ENCODE data around the gene SCAMP4.

Gene SCAMP4

DNA sequence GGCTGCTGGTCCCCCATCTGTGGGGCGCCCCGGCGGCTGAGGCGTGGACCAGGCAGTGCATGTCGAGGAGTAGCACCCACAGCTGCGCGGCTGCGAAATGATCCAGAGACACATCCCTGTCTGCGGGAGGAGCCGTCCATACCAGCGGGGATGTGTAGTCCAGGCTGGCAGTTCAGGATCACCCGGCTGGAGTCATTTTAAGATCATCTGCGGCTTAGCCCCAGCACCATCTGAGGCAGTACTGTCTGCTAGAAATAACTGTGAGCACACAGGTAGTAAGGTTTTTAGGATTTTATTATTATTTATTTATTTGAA is 3.1 kb downstream of the SCAMP4 start:
- Histone ChIP-seq H3K36me3 (ENCODE audit: control insufficient read depth in 1 of 2, insufficient read depth in 2 of 2, low read depth in 1 of 2, low read length in 2 of 2) (peaks cover 7 to 44% of the 10 kb centered on the region in 2 experiments), H3K79me1 (replicated peaks; ENCODE audit: low read length, poor library complexity, severe bottlenecking) (peaks cover 6% of the 10 kb centered on the region), H3K9me3 (ENCODE audit: control insufficient read depth, low read length) (no peaks in the 10 kb centered on the region), H3K18ac (ENCODE audit: low read depth in 1 of 2, low read length in 2 of 2) (no peak overlapping the region), H2BK120ac (ENCODE audit: low read depth, low read length) (no peak overlapping the region), H3K4me3 (ENCODE audit: insufficient read depth in 1 of 2, low read depth in 1 of 2, low read length in 2 of 2) (no peak overlapping the region), H3K4me1 (ENCODE audit: control insufficient read depth, insufficient read depth, low read depth, low read length) (peaks cover 34% of the 10 kb centered on the region), H3K4me2 (ENCODE audit: low read length, poor library complexity, severe bottlenecking) (no peak overlapping the region), H3K27ac (ENCODE audit: low read length, poor library complexity, severe bottlenecking) (no peak overlapping the region), H3K14ac (ENCODE audit: low read length in 2 of 2) (no peak overlapping the region), H2BK12ac (ENCODE audit: low read length in 2 of 2) (no peak overlapping the region), H2AK5ac (ENCODE audit: low read length, severe bottlenecking) (no peak overlapping the region), H3K9ac (ENCODE audit: low read length) (no peak overlapping the region), H3K23ac (ENCODE audit: low read length in 2 of 2) (no peak overlapping the region), H2BK5ac (ENCODE audit: low read depth, low read length, poor library complexity, severe bottlenecking) (no peak overlapping the region), H4K8ac (ENCODE audit: low read length) (no peak overlapping the region), H3K4ac (ENCODE audit: low read depth in 1 of 2, low read length in 2 of 2) (no peak overlapping the region), H2AFZ (ENCODE audit: low read depth, low read length) (no peak overlapping the region), H3K27me3 (ENCODE audit: control insufficient read depth in 1 of 2, insufficient read depth in 1 of 2, low read length in 2 of 2) (no peaks in the 10 kb centered on the region), H4K91ac (ENCODE audit: low read length) (no peak overlapping the region), H2BK15ac (ENCODE audit: low read depth, poor library complexity, severe bottlenecking) (no peak overlapping the region)
- no peak for DNase-seq
- 96% methylated on average over 13 of the region's 13 CpGs for WGBS

DNA sequence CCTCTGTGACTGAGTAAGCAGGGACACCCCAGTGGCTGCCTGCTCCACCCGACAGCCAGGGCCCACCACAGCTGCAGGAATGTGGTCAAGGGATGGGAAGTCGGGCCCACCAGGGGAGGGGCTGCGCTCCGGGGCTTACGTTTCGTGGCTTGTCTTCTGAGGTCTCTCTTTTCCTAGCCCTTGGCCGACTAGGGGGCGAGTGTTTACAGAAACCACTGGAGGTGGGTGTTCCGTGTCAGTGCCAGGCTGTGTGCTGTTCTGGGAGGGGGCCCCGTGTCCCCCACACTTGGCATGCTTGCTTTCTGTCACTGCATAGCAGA is 4.5 kb downstream of the SCAMP4 start:
- Histone ChIP-seq H4K8ac (ENCODE audit: low read length) (no peak overlapping the region), H3K4me3 (ENCODE audit: insufficient read depth in 1 of 2, low read depth in 1 of 2, low read length in 2 of 2) (no peak overlapping the region), H2BK15ac (ENCODE audit: low read depth, poor library complexity, severe bottlenecking) (no peak overlapping the region), H3K14ac (ENCODE audit: low read length in 2 of 2) (no peak overlapping the region), H3K79me1 (replicated peaks; ENCODE audit: low read length, poor library complexity, severe bottlenecking) (peaks cover 18% of the 10 kb centered on the region), H2BK5ac (ENCODE audit: low read depth, low read length, poor library complexity, severe bottlenecking) (no peak overlapping the region), H4K91ac (ENCODE audit: low read length) (no peak overlapping the region), H3K9me3 (ENCODE audit: control insufficient read depth, low read length) (no peaks in the 10 kb centered on the region), H3K27me3 (ENCODE audit: control insufficient read depth in 1 of 2, insufficient read depth in 1 of 2, low read length in 2 of 2) (no peaks in the 10 kb centered on the region), H2AK5ac (ENCODE audit: low read length, severe bottlenecking) (no peak overlapping the region), H2BK120ac (ENCODE audit: low read depth, low read length) (no peak overlapping the region), H3K36me3 (ENCODE audit: control insufficient read depth in 1 of 2, insufficient read depth in 2 of 2, low read depth in 1 of 2, low read length in 2 of 2) (peaks cover 14 to 58% of the 10 kb centered on the region in 2 experiments), H2BK12ac (ENCODE audit: low read length in 2 of 2) (no peak overlapping the region), H3K4me1 (ENCODE audit: control insufficient read depth, insufficient read depth, low read depth, low read length) (peaks cover 41% of the 10 kb centered on the region), H3K4ac (ENCODE audit: low read depth in 1 of 2, low read length in 2 of 2) (no peak overlapping the region), H3K9ac (ENCODE audit: low read length) (peak overlapping the region; percentile 18), H3K4me2 (ENCODE audit: low read length, poor library complexity, severe bottlenecking) (no peak overlapping the region), H3K23ac (ENCODE audit: low read length in 2 of 2) (no peak overlapping the region), H2AFZ (ENCODE audit: low read depth, low read length) (no peak overlapping the region), H3K18ac (ENCODE audit: low read depth in 1 of 2, low read length in 2 of 2) (no peak overlapping the region), H3K27ac (ENCODE audit: low read length, poor library complexity, severe bottlenecking) (no peak overlapping the region)
- WGBS, result 94% methylated on average over 10 of the region's 10 CpGs
- DNase-seq, result no peak

DNA sequence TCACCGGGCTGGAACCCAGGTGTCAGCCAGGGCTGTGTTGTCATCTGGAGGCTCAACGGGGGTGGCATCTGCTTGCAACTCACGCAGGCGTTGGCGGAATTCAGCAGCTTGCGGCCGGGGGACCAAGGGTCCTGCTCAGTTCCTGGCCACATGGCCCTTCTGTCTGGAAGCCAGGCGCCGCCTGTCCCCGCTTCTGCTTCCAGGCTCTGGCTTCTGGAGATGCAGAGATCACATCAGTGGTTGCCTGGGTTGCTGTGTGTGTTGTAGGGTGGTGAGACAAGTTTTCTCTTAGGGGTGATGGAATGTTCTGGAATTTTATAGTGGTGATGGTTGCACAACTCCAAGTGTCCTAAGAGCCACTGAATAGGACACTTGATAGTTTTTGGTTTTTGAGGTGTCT is 5.0 kb downstream of the SCAMP4 start:
- H4K8ac ChIP-seq (ENCODE audit: low read length), result no peak overlapping the region
- H3K27me3 ChIP-seq (ENCODE audit: control insufficient read depth in 1 of 2, insufficient read depth in 1 of 2, low read length in 2 of 2), result no peaks in the 10 kb centered on the region
- no peak overlapping the region for H2BK120ac ChIP-seq (ENCODE audit: low read depth, low read length)
- no peak overlapping the region for H3K4me2 ChIP-seq (ENCODE audit: low read length, poor library complexity, severe bottlenecking)
- H3K27ac ChIP-seq (ENCODE audit: low read length, poor library complexity, severe bottlenecking), result no peak overlapping the region
- H3K4ac ChIP-seq (ENCODE audit: low read depth in 1 of 2, low read length in 2 of 2), result no peak overlapping the region
- H3K9ac ChIP-seq (ENCODE audit: low read length), result peak overlapping the region; percentile 18
- no peak overlapping the region for H2BK5ac ChIP-seq (ENCODE audit: low read depth, low read length, poor library complexity, severe bottlenecking)
- H3K23ac ChIP-seq (ENCODE audit: low read length in 2 of 2), result no peak overlapping the region
- H3K9me3 ChIP-seq (ENCODE audit: control insufficient read depth, low read length), result no peaks in the 10 kb centered on the region
- H3K36me3 ChIP-seq (ENCODE audit: control insufficient read depth in 1 of 2, insufficient read depth in 2 of 2, low read depth in 1 of 2, low read length in 2 of 2), result peaks cover 17 to 62% of the 10 kb centered on the region in 2 experiments
- H2BK12ac ChIP-seq (ENCODE audit: low read length in 2 of 2), result no peak overlapping the region
- no peak overlapping the region for H4K91ac ChIP-seq (ENCODE audit: low read length)
- WGBS, result 98% methylated on average over 10 of the region's 10 CpGs
- no peak overlapping the region for H3K18ac ChIP-seq (ENCODE audit: low read depth in 1 of 2, low read length in 2 of 2)
- H3K4me3 ChIP-seq (ENCODE audit: insufficient read depth in 1 of 2, low read depth in 1 of 2, low read length in 2 of 2), result no peak overlapping the region
- H2AK5ac ChIP-seq (ENCODE audit: low read length, severe bottlenecking), result no peak overlapping the region
- DNase-seq, result peak; percentile 56
- H3K79me1 ChIP-seq (replicated peaks; ENCODE audit: low read length, poor library complexity, severe bottlenecking), result peaks cover 23% of the 10 kb centered on the region
- H2AFZ ChIP-seq (ENCODE audit: low read depth, low read length), result no peak overlapping the region
- H3K4me1 ChIP-seq (ENCODE audit: control insufficient read depth, insufficient read depth, low read depth, low read length), result peaks cover 44% of the 10 kb centered on the region
- H2BK15ac ChIP-seq (ENCODE audit: low read depth, poor library complexity, severe bottlenecking), result no peak overlapping the region
- no peak overlapping the region for H3K14ac ChIP-seq (ENCODE audit: low read length in 2 of 2)

DNA sequence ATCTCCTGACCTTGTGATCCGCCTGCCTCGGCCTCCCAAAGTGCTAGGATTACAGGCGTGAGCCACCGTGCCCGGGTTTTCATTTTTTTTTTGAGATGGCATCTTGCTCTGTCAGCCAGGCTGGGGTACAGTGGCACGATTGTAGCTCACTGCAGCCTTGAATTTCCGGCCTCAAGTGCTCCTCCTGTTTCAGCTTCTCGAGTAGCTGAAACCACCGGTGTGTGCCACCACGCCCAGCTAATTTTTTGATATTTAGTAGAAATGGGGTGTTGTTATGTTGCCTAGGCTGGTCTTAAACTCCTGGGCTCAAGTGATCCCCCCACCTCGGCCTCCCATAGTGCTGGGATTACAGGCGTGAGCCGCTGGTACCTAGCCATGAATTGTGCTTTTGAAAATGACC is 5.9 kb downstream of the SCAMP4 start:
- 96% methylated on average over 13 of the region's 13 CpGs for WGBS
- no peak overlapping the region for H3K23ac ChIP-seq (ENCODE audit: low read length in 2 of 2)
- no peak overlapping the region for H2BK120ac ChIP-seq (ENCODE audit: low read depth, low read length)

More for the DNA sequence above, 5.9 kb downstream of the SCAMP4 start:
- no peak overlapping the region for H2BK5ac ChIP-seq (ENCODE audit: low read depth, low read length, poor library complexity, severe bottlenecking)
- no peak overlapping the region for H2BK15ac ChIP-seq (ENCODE audit: low read depth, poor library complexity, severe bottlenecking)
- peaks cover 41% of the 10 kb centered on the region for H3K4me1 ChIP-seq (ENCODE audit: control insufficient read depth, insufficient read depth, low read depth, low read length)
- no peak overlapping the region for H3K4ac ChIP-seq (ENCODE audit: low read depth in 1 of 2, low read length in 2 of 2)
- H3K27me3 ChIP-seq (ENCODE audit: control insufficient read depth in 1 of 2, insufficient read depth in 1 of 2, low read length in 2 of 2), result no peaks in the 10 kb centered on the region
- no peak overlapping the region for H3K9ac ChIP-seq (ENCODE audit: low read length)
- no peak for DNase-seq
- H3K4me2 ChIP-seq (ENCODE audit: low read length, poor library complexity, severe bottlenecking), result no peak overlapping the region
- H3K36me3 ChIP-seq (ENCODE audit: control insufficient read depth in 1 of 2, insufficient read depth in 2 of 2, low read depth in 1 of 2, low read length in 2 of 2), result peaks cover 20 to 65% of the 10 kb centered on the region in 2 experiments
- no peak overlapping the region for H2AFZ ChIP-seq (ENCODE audit: low read depth, low read length)
- no peak overlapping the region for H4K8ac ChIP-seq (ENCODE audit: low read length)
- no peak overlapping the region for H2AK5ac ChIP-seq (ENCODE audit: low read length, severe bottlenecking)
- no peak overlapping the region for H3K14ac ChIP-seq (ENCODE audit: low read length in 2 of 2)
- no peak overlapping the region for H4K91ac ChIP-seq (ENCODE audit: low read length)
- H3K79me1 ChIP-seq (replicated peaks; ENCODE audit: low read length, poor library complexity, severe bottlenecking), result peaks cover 26% of the 10 kb centered on the region
- no peak overlapping the region for H2BK12ac ChIP-seq (ENCODE audit: low read length in 2 of 2)
- H3K9me3 ChIP-seq (ENCODE audit: control insufficient read depth, low read length), result no peaks in the 10 kb centered on the region
- H3K27ac ChIP-seq (ENCODE audit: low read length, poor library complexity, severe bottlenecking), result no peak overlapping the region
- no peak overlapping the region for H3K18ac ChIP-seq (ENCODE audit: low read depth in 1 of 2, low read length in 2 of 2)
- H3K4me3 ChIP-seq (ENCODE audit: insufficient read depth in 1 of 2, low read depth in 1 of 2, low read length in 2 of 2), result no peak overlapping the region

All from mesenchymal stem cell (in vitro differentiated cells and primary cell).